KOPT-K1 (cell line): Measurements from ENCODE around the gene MRPL1.
"Not testable (repeated sequence)": the region's sequence is repeated elsewhere in the genome, so short reads cannot be mapped to it uniquely, and the experiment has no call there.

Source experiments
- H3K27ac ChIP-seq: fragments of 200-600 bp; sonication (generic); 2 replicates; pipeline ENCODE4 v1.5.1; 2016; ENCODE audit warnings: antibody characterized with exemption, mild to moderate bottlenecking, low read depth, low read length; ENCODE audit not compliant: poor library complexity, severe bottlenecking
- H3K36me3 ChIP-seq: fragments of 200-600 bp; sonication (generic); 2 replicates; pipeline ENCODE4 v1.5.1; 2017; ENCODE audit warnings: antibody characterized with exemption, mild to moderate bottlenecking, low read length, moderate library complexity; ENCODE audit not compliant: insufficient read depth
- H3K9me3 ChIP-seq: fragments of 200-600 bp; sonication (generic); 2 replicates; pipeline ENCODE4 v1.5.1; 2017; ENCODE audit warnings: antibody characterized with exemption, low read length, mild to moderate bottlenecking; ENCODE audit not compliant: insufficient read depth, poor library complexity, severe bottlenecking

The MRPL1 gene

GRCh38 chr4:77921701-77922100, 59.1 kb downstream of the MRPL1 start:
- peaks cover 39% of the 10 kb centered on the region for H3K36me3 ChIP-seq
- no peak overlapping the region for H3K27ac ChIP-seq
- peaks cover 20% of the 10 kb centered on the region for H3K9me3 ChIP-seq

DNA sequence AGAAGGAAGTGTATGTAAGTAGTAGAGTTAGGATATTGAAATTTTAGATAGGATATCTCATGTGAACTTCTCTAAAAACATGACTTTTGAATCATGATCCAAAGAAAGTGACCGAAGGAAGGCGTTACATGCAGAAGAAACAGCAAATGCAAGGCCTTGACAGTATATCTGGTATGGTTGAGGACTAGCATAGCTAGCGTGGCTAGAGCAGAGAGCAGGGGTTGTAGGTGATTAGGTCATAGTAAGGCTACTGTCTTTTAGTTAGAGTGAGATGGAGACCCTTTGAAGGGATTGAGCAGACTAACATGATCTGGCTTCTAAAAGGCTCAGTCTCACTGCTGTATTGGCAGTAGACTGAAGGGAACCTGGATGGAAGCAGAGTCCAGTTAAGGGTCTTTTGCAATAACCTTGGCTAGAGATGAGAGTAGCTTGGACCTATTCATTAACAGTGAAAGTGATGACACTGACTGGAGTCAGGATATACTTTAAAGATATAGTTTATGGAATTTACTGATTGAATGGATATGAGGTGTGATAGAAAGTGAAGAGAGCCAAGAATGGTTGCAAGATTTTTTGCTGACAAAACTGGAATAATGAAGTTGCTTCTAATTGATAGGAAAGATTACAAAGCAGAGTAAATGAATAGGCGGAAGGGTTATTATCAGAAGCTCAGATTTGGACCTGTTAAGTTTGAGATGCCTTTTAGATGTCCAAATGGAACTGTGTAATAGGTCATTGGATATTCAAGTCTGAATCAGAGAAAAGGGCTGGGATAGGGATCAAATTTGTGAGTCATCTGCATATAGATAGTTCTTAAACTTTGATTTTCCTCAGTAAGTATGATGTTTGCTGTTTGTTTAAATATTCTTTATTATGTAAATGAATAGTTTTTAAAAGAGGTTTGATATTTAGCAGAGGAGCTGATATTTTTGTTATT, 59.8 kb downstream of the MRPL1 start:
- H3K27ac ChIP-seq, result no peak overlapping the region

GRCh38 chr4:77927991-77928925, 65.6 kb downstream of the MRPL1 start:
- peaks cover 20% of the 10 kb centered on the region for H3K9me3 ChIP-seq
- peaks cover 55% of the 10 kb centered on the region for H3K36me3 ChIP-seq
- no peak overlapping the region for H3K27ac ChIP-seq

More for the DNA sequence above, 59.8 kb downstream of the MRPL1 start:
- Histone ChIP-seq H3K36me3 (peaks cover 39% of the 10 kb centered on the region), H3K9me3 (peaks cover 20% of the 10 kb centered on the region)

- peaks cover 50% of the 10 kb centered on the region for H3K36me3 ChIP-seq
- H3K9me3 ChIP-seq, result peaks cover 8% of the 10 kb centered on the region
- H3K27ac ChIP-seq, result no peak overlapping the region
Observed at GRCh38 chr4:77930154-77930639, 67.6 kb downstream of the MRPL1 start.

DNA sequence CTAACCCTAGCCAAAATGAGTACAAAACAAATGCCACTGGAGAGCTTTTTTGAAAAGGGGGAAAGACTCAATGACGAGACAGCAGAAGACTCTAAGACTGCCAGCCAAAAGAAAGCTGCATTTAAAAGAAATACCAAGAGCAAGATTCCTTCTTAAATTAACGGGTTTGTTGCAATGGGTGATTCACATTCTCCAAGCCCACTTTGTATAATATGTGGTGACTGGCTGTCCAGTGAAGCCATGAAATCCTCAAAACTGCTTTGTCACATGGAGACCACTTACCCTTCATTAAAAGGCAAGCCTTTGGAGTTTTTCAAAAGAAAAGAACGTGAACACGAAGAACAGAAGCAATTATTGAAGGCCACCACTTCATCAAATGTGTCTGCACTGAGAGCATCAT, 68.2 kb downstream of the MRPL1 start:
- Histone ChIP-seq H3K9me3 (peaks cover 1% of the 10 kb centered on the region), H3K27ac (no peak overlapping the region), H3K36me3 (peaks cover 47% of the 10 kb centered on the region)

DNA sequence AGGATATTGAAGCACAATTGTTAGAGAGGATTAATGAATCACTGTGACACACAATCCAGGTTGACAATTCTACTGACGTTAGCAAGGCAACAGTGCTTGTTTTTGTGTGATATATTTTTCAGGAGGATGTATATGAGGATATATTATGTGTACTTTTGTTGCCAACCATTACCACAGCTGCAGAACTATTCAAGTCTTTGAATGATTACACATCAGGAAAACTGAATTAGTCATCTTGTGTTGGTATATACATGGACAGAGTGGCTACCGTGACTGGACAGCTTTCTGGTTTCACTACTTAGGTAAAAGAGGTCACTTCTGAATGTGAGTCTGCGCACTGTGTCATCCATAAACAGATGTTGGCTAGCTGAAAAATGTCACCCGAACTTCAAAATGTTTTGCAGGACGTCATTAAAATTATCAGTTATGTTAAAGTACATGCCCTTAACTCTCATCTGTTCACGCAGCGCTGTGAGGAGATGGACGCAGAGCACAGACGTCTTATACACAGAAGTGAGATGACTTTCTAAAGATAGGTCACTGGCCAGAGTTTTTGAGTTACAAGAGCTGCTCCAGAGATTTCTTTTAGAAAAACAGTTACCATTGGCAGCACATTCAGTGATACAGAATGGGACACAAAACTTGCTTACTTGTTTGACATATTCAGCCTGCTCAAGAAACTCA, 69.0 kb downstream of the MRPL1 start:
- no peak overlapping the region for H3K27ac ChIP-seq

DNA sequence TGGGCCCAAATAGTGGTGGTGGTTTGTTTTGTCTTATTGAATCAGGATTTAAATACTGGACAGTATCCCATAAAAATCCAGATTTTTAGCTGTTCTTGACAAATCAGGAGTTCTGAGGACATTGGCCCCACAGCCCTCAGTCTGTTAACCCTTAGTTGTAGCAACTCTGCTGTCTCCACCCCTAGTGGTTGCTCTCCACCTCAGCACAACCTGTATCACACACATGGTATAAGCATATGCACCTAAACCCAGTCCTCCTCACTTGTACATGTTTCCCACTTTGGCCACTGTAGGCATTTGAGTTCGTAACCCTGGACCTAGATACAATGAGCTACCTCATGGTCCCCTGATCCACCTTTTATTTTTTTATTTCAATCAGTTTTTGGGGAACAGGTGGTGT, 75.9 kb downstream of the MRPL1 start:
- Histone ChIP-seq H3K9me3 (peaks cover 29% of the 10 kb centered on the region), H3K27ac (no peak overlapping the region), H3K36me3 (peaks cover 31% of the 10 kb centered on the region)

More for the DNA sequence above, 69.0 kb downstream of the MRPL1 start:
- Histone ChIP-seq H3K36me3 (peaks cover 43% of the 10 kb centered on the region), H3K9me3 (no peaks in the 10 kb centered on the region)

DNA sequence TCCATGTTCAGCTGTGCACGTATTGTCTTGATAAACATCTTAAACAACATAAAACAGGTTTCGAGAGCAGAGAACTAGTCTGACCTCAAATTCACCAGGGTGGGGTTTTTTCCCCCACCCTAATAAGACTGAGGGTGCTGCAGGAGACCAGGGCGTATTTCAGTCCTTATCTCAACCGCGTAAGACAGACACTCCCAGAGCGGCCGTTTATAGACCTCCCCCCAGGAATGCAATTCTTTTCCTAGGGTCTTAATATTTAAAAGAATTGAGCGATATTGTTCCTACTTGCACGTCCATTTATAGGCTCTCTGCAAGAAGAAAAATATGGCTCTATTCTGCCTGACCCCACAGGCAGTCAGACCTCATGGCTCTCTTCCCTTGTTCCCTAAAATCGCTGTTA, 83.3 kb downstream of the MRPL1 start:
- Histone ChIP-seq H3K9me3 (peaks cover 48% of the 10 kb centered on the region), H3K36me3 (peaks cover 34% of the 10 kb centered on the region)
- not testable (repeated sequence) for H3K27ac ChIP-seq

GRCh38 chr4:77950203-77950602, 87.6 kb downstream of the MRPL1 start:
- Histone ChIP-seq H3K27ac (no peak overlapping the region), H3K36me3 (peaks cover 54% of the 10 kb centered on the region), H3K9me3 (peaks cover 10% of the 10 kb centered on the region)

- Histone ChIP-seq H3K36me3 (peaks cover 48% of the 10 kb centered on the region), H3K27ac (no peak overlapping the region), H3K9me3 (no peaks in the 10 kb centered on the region)
Observed at GRCh38 chr4:77952457-77952856, 89.8 kb downstream of the MRPL1 start.

DNA sequence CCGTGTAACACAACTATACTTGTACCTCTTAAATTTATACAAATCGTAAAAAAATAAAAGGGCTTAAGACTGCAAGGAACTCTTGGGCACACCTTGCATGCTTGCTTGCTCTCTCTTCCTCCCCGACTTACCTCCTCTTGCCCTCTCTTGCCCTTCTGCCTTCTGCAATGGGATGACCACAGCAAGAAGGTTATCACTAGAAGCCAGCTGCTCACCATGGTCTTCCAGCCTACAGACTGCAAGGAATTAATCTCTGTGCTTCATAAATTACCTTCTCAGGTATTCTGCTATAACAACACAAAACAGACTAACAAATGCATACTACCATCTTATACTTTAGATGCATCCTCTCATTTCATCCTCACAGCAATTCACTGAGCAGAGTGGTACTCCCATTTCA, 92.1 kb downstream of the MRPL1 start:
- Histone ChIP-seq H3K27ac (no peak overlapping the region), H3K36me3 (peaks cover 48% of the 10 kb centered on the region), H3K9me3 (no peaks in the 10 kb centered on the region)

- no peak overlapping the region for H3K27ac ChIP-seq
- H3K9me3 ChIP-seq, result no peaks in the 10 kb centered on the region
- peaks cover 29% of the 10 kb centered on the region for H3K36me3 ChIP-seq
Observed at GRCh38 chr4:77956917-77957316, 94.3 kb downstream of the MRPL1 start.

GRCh38 chr4:77958897-77959296, 96.3 kb downstream of the MRPL1 start:
- no peak overlapping the region for H3K27ac ChIP-seq
- peaks cover 11% of the 10 kb centered on the region for H3K36me3 ChIP-seq
- no peaks in the 10 kb centered on the region for H3K9me3 ChIP-seq

DNA sequence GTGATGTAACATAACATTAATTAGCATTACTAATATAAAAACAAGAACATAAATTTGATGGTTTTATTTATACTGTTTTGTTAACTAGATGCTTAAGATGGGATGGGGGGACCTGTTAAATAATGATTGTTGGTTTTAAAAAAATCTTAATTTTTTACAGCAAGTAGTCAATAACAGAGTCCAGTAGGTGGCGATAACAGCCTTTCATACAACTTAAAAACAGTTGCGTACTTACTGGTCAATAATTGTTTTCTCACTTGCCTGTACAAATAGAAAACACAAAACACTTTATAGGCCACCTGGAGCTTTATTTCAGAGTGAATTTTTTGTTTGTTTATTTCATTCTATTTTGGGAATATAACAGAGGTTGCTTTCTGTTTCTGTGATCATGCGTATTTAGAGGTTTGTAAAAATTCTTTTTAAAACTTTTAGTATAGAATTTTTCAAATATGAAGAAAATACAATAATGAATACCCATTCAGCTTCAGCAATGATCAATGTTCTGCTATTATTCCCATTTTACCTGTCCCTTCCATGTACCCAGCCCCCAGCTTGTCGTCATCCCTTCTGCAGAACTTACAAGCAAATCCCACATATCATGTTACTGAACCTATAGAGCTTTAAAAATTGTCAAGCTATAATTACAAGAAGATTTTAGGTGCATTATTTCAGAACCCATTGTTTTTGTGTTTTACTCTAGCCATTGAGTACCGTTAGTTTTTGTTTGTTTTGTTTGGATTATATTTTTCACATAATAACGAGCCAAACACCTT, 97.1 kb downstream of the MRPL1 start:
- H3K27ac ChIP-seq, result no peak overlapping the region
- H3K36me3 ChIP-seq, result 0 out of 2 replicates have a peak, but pooled peaks cover 3% of the 10 kb centered on the region
- no peaks in the 10 kb centered on the region for H3K9me3 ChIP-seq
